Thyroid gland (tissue), 4 donors: ENCODE results near the gene CNTN2. TPM values are rescaled to one million over a fixed set of nuclear protein-coding genes. Genes with fewer than 3 reads are reported as not detected.

Experiments
- DNase-seq, 2 donors: peaks; one replicate each; pipeline ENCODE4 v3.0.0-alpha.2; 2019
- H3K27ac ChIP-seq, 3 donors: fragments of 200-600 bp; sonication (generic); 1 replicate in 2 of 3; 2 replicates in 1 of 3; pipeline ENCODE4 v1.5.1; 2016 to 2019; ENCODE audit warnings: mild to moderate bottlenecking in 1 of 3, moderate library complexity in 1 of 3
- H3K27me3 ChIP-seq: fragments of 200-600 bp; sonication (generic); one replicate; pipeline ENCODE4 v1.5.1; 2019
- H3K36me3 ChIP-seq, 2 donors: fragments of 200-600 bp; sonication (generic); one replicate each; pipeline ENCODE4 v1.5.1; 2016 to 2019
- H3K4me1 ChIP-seq, 2 donors: fragments of 200-600 bp; sonication (generic); one replicate each; pipeline ENCODE4 v1.5.1; 2017 to 2019
- H3K4me3 ChIP-seq, 3 donors: fragments of 200-600 bp; sonication (generic); replicated peaks in 1 of 3; 1 replicate in 2 of 3; 2 replicates in 1 of 3; pipeline ENCODE4 v1.5.1; 2016; ENCODE audit warnings: mild to moderate bottlenecking in 1 of 3
- H3K9me3 ChIP-seq: fragments of 200-600 bp; sonication (generic); one replicate; pipeline ENCODE4 v1.5.1; 2017
- POLR2A ChIP-seq, 2 donors: fragments of 450-650 bp; IDR thresholded peaks; one replicate each; pipeline ENCODE4 v1.6.1; 2017; ENCODE audit warnings: antibody characterized with exemption in 2 of 2, mild to moderate bottlenecking in 2 of 2, moderate library complexity in 1 of 2
- WGBS, 2 donors: methylation state at CpG; one replicate each; pipeline ENCODE4 v1.1.5; 2017; 5-methylcytosine and 5-hydroxymethylcytosine counted together
- intact Hi-C: fragments of 100-400 bp; cut with DNase I; formaldehyde crosslinking; loops from one replicate; pipeline ENCODE4 v1.15.1; 2023
- total RNA-seq, 4 donors: library from RNA; depleted of rRNA; stranded (reverse); fragments of >200 nt; gene quantifications; one replicate each; pipeline ENCODE4 v1.2.3, GENCODE V29; 2016
- TF ChIP-seq, protein P1 (sequence below), 6 experiments: fragments of 200-600 bp in 3 of 6; fragments of 450-650 bp in 3 of 6; sonication (generic) in 3 of 6; IDR thresholded peaks; one replicate each; pipeline ENCODE4 v1.5.1; 2016 to 2019; ENCODE audit warnings: antibody characterized with exemption in 6 of 6, mild to moderate bottlenecking in 2 of 6, inconsistent platforms in 1 of 6, moderate library complexity in 1 of 6

CNTN2 gene
- total RNA-seq, 4 donors from 2014 or later, result 0.20 to 0.45 (median 0.27) TPM; not detected in 1

DNA sequence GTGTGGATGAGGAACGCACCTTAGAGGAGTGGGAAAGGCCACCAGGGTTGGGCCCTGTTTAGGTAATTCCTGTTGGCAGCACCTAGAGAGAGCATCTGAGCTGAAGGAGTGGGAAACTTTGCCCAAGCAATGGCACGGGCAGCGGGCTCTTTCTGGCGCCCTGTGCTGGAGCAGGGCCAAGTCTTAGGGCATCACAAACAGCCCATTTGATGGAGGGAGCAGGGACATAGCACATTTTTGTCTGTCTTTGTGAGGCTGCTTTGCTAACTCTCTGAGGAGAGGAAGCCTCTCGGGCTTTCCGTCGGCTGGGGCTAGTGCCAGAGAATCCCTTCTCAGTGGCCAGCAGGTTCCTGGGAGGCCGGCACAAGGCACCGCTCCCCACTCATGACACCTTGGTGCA, 22.5 kb upstream of the CNTN2 start:
- H3K36me3 ChIP-seq, result no peaks in the 10 kb centered on the region
- H3K9me3 ChIP-seq, result no peaks in the 10 kb centered on the region
- TF ChIP-seq, protein P1, sequence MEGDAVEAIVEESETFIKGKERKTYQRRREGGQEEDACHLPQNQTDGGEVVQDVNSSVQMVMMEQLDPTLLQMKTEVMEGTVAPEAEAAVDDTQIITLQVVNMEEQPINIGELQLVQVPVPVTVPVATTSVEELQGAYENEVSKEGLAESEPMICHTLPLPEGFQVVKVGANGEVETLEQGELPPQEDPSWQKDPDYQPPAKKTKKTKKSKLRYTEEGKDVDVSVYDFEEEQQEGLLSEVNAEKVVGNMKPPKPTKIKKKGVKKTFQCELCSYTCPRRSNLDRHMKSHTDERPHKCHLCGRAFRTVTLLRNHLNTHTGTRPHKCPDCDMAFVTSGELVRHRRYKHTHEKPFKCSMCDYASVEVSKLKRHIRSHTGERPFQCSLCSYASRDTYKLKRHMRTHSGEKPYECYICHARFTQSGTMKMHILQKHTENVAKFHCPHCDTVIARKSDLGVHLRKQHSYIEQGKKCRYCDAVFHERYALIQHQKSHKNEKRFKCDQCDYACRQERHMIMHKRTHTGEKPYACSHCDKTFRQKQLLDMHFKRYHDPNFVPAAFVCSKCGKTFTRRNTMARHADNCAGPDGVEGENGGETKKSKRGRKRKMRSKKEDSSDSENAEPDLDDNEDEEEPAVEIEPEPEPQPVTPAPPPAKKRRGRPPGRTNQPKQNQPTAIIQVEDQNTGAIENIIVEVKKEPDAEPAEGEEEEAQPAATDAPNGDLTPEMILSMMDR (IDR thresholded peaks at IDR 0.05), result no peak
- no peak for TF ChIP-seq POLR2A (IDR thresholded peaks at IDR 0.05)
- DNase-seq, result no peak
- H3K27me3 ChIP-seq, result no peaks in the 10 kb centered on the region
- 72 to 82% methylated on average over 4 to 9 of the region's 9 CpGs for WGBS, 2 donors
- no peaks in the 10 kb centered on the region for H3K4me1 ChIP-seq
- H3K4me3 ChIP-seq, result no peak overlapping the region
- intact Hi-C loops, result no loop called here
- H3K27ac ChIP-seq, result no peak overlapping the region

- Histone ChIP-seq H3K27me3 (no peaks in the 10 kb centered on the region), H3K27ac (no peak overlapping the region), H3K9me3 (no peaks in the 10 kb centered on the region), H3K36me3 (no peaks in the 10 kb centered on the region), H3K4me1 (no peaks in the 10 kb centered on the region), H3K4me3 (no peak overlapping the region)
- TF ChIP-seq POLR2A (IDR thresholded peaks at IDR 0.05), result no peak
- TF ChIP-seq, protein P1 (IDR thresholded peaks at IDR 0.05), result no peak
- 93 to 97% methylated on average over 2 of the region's 2 CpGs for WGBS, 2 donors
- no peak for DNase-seq
- intact Hi-C loops, result no loop called here
Measured at GRCh38 chr1:205024679-205025078, 18.3 kb upstream of the CNTN2 start.

- 90 to 93% methylated on average over 16 of the region's 16 CpGs for WGBS, 2 donors
- intact Hi-C loops, result no loop called here
- Histone ChIP-seq H3K4me1 (no peaks in the 10 kb centered on the region), H3K4me3 (no peak overlapping the region), H3K36me3 (no peaks in the 10 kb centered on the region), H3K27me3 (no peaks in the 10 kb centered on the region), H3K27ac (no peak overlapping the region), H3K9me3 (no peaks in the 10 kb centered on the region)
- no peak for TF ChIP-seq POLR2A (IDR thresholded peaks at IDR 0.05)
- TF ChIP-seq, protein P1 (IDR thresholded peaks at IDR 0.05), result no peak
- no peak for DNase-seq
Measured at GRCh38 chr1:205025239-205025638, 17.8 kb upstream of the CNTN2 start.

DNA sequence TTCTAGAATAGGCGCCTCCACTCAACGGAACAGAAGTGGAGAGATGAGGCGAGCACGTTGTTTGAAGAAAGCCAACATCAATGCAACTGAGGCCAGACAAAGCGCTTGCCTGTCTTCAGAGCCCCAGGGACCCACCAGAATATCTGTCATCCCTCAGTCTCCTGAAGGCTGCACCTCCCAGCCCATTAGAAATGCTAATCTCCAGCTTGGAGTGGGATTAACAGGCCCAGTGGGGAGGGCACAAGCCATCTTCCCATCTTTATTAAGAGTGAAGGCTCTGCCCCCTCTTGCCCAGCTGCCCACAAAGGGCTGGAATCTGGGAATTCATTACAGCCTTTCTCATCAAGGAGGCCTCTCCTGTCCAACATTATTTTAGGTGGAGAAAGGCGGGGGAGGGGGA, 16.8 kb upstream of the CNTN2 start:
- TF ChIP-seq, protein P1 (IDR thresholded peaks at IDR 0.05), result no peak
- TF ChIP-seq POLR2A (IDR thresholded peaks at IDR 0.05), result no peak
- no peak overlapping the region for H3K4me3 ChIP-seq
- intact Hi-C loops, result no loop called here
- no peak overlapping the region for H3K27ac ChIP-seq
- H3K9me3 ChIP-seq, result no peaks in the 10 kb centered on the region
- H3K4me1 ChIP-seq, result no peaks in the 10 kb centered on the region
- no peaks in the 10 kb centered on the region for H3K27me3 ChIP-seq
- WGBS, 2 donors, result 65 to 72% methylated on average over 6 of the region's 6 CpGs
- no peaks in the 10 kb centered on the region for H3K36me3 ChIP-seq
- DNase-seq, result no peak

DNA sequence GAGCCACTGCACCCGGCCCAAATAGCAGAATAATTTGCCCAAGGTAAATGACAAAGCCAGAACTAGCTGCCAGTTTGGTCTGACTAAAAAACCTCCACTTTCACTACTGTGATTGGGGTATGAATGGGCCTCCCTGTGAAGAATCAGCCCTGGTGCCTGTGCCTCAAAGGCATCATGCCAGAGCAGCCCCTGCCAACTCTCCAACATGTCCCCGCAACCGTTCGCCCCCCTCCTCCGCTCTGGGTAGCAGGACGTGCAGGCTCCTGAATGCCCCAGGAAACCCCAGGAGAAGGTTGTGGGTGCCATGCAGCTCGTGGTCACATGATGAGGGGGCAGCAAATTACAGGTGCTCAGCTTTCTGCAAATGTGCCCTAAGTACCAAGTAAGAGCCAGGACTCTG, 14.6 kb upstream of the CNTN2 start:
- no peak for DNase-seq
- Histone ChIP-seq H3K27ac (no peak overlapping the region), H3K4me1 (no peaks in the 10 kb centered on the region), H3K9me3 (no peaks in the 10 kb centered on the region), H3K27me3 (no peaks in the 10 kb centered on the region), H3K36me3 (no peaks in the 10 kb centered on the region), H3K4me3 (no peak overlapping the region)
- intact Hi-C loops, result no loop called here
- TF ChIP-seq, protein P1 (IDR thresholded peaks at IDR 0.05), result no peak
- TF ChIP-seq POLR2A (IDR thresholded peaks at IDR 0.05), result no peak
- 76 to 79% methylated on average over 7 of the region's 7 CpGs for WGBS, 2 donors
